GM20431 (cell line): Measurements from ENCODE around the gene TBX4.
"Not testable (repeated sequence)": the region's sequence is repeated elsewhere in the genome, so short reads cannot be mapped to it uniquely, and the experiment has no call there.

Experiments
- in situ Hi-C: fragments of 300-500 bp; cut with MseI, MboI; formaldehyde crosslinking; loops from one replicate; pipeline ENCODE4 v1.15.0; 2020; ENCODE audit warnings: low sequenced_read_pairs; ENCODE audit not compliant: unreplicated experiment

TBX4 gene

DNA sequence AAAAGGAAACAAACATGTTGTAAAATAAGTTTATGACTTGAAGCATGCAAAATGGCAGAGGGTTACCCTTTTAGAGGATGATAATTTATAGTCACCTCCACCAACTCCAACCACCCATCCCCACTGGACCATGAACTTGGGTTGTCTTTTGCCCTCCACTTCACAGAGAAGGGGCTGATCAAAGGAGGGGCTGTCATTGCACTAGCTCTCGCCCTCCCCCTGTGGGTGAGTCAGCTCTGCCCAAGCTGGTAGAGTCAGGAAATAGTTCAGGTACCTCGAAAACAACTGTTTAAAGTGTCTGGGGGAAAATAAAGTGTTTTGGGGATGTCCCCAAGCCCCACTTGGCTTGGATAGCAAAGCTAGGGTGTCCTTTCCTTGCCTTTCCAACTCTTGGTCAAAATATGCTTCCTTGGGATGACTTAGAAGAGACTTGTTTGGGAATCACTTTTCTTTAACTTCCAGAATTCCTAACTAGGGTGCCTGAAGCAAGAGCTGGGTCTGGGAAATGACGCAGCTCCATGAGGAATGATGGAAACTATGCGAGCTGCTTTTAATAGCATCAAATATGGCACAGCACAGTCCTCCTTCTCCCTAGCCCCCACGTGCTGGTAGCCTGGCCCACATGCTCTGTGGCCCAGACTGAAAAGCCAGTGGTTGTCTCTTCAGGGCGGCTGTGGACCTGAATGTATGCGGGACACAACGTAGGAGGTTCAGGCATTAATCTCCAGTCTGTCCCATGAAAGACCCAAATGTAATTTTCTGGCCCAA is 40.7 kb downstream of the TBX4 start:
- in situ Hi-C loops, result no loop called here

DNA sequence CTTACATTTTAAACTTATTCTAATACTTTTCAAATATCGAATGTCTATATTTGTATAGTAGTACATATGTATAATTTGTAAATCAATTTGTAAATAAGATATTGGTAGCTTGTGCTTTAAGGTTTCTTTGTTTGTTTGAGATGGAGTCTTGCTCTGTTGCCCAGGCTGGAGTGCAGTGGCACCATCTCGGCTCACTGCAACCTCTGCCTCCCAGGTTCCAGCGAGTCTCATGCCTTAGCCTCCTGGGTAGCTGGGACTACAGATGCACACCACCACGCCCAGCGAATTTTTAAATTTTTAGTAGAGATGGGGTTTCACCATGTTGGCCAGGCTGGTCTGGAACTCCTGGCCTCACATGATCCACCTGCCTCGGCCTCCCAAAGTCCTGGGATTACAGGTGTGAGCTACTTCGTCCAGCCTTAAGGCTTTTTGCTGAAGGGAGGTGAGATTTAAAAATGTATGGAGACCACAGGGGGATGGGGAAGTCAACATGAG is 41.7 kb downstream of the TBX4 start:
- in situ Hi-C loops, result not testable (repeated sequence)

DNA sequence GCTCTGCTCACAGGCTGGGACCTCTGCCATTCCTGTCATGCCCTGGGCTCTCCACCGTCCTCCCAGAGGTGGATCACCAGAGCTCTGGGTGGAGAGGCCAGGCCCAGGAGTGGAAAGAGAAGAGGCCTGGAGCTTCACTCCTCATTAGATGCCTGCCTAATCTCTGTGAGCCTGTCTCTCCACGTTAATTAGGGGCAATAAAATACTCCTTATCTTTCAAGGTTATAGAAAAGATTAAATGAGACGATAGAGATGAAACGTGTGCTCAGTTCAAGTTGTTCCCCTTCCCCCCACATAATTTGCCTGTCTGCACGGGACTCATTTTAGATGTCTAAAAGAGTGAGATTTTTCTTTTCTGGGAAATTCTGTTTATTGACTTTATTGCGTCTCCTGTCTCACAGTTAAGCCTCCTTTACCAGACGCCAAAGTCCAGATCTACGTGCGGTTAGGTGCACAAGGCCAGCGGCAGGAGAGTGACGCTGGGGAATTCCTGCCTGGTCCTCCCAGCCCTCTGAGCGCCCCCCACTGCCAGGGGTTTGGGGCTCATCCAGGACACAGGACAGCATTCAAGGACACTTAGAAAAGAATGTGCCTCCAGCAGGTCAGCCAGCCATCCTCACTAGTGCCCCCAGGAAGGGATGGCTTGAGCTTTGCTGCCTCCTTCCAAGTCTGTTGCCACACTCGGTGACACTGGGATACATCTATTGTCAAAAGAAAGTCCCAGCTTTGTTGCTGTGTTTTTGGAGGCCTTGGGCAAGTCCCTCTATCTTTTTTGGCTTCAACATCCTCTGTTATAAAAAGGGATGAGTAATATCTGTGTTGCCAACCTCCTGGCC is 42.3 kb downstream of the TBX4 start:
- in situ Hi-C loops, result no loop called here

DNA sequence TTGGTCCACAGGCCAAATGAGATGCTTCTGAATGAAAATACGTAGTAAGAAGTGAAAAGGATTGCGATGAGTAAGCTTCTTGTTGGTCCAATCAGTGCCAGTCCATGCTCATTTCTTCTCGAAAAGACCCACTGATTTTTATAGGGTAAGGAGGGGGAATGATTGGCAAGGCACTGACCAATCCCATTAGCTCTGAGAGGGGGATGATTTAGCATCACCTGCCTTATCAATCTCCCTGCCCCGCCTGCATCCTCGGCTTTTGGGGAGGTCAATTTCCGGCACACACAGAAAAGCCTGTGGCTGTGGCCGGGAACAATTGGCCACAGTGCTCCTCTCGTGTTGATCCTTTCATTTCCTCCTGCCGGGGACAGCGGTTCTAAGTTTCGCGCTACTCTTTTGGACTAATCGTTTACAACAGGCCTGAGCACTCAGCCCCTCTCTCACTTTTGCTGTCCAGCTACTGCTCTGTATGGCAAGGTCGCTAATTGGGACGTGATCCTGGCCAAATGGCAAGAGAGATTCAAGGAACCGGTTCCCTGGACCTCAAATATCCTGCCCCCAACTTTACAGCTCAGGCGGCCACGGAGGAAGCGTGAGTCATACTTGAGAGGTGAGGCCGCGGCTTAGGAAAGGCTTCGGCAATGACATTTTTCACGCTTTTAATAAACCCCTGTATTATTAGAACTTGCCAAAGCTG is 43.1 kb downstream of the TBX4 start:
- in situ Hi-C loops, result no loop called here

DNA sequence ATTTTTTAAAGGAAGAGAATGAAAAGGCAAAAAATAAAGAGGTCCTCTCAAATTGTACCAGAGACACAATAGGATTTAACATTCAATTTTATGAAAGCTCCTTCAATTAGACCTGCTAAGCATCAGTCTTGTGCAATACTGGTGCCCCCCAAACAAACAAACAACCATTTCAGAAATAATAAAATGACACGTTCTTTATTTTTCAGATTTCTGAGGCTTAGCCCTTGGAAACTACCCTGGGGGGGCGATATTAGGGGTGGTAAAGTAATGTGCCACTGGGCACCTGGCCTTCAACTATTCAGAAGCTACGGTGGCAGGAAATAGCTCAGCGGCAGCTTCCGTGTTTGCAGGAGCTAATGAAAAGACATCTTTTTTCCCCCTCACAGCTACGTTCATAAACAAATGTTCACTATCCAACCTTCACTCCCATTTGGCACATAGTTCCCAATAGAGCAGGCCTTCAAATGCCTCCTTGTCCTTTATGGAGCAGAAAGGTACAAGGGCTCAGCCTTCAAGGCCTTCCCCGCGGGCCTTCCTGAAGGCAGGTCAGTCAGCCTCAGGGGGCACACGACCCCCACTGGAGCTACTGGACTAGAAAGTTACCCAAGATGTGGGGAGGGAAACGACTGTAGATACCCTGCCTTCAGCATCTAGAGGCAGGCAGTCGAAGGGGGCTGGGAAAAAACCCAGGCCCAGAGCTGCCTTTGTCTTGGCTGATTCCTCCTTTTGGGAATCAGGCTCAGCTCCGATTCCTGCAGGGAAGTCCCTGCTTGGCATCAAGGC is 44.1 kb downstream of the TBX4 start:
- in situ Hi-C loops, result no loop called here

DNA sequence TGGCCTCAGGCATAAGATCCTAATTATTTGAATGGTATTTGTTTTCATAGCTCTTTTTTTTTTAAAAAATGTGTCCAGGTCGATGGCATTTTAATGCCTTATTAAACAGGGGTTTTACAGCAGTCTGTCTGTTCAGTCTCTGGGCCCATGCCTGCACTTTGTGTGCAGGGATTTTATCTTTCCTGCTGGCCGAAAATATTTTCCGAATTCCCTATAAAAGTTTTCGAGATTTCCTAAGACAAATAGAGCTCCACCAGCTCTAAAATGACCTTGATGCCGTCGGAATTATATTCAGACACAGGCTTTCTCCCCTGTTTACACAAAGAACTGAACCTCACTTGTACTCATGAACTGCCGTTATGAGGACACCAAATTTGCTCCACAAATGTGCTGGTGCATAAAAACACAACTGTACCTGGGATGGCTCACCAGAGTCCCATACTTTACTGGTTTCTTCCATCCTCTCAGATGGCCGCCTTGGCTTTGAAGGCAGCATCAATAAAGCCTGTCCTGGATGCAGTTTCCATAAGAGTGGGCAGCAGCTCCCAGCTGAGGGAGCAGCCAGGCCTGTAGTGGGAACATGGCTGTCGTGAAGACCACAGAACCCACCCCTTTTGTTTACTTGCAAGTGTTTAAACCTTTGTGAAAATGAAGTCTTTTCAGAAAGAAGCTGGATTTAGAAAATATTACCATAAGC is 44.9 kb downstream of the TBX4 start:
- in situ Hi-C loops, result no loop called here

DNA sequence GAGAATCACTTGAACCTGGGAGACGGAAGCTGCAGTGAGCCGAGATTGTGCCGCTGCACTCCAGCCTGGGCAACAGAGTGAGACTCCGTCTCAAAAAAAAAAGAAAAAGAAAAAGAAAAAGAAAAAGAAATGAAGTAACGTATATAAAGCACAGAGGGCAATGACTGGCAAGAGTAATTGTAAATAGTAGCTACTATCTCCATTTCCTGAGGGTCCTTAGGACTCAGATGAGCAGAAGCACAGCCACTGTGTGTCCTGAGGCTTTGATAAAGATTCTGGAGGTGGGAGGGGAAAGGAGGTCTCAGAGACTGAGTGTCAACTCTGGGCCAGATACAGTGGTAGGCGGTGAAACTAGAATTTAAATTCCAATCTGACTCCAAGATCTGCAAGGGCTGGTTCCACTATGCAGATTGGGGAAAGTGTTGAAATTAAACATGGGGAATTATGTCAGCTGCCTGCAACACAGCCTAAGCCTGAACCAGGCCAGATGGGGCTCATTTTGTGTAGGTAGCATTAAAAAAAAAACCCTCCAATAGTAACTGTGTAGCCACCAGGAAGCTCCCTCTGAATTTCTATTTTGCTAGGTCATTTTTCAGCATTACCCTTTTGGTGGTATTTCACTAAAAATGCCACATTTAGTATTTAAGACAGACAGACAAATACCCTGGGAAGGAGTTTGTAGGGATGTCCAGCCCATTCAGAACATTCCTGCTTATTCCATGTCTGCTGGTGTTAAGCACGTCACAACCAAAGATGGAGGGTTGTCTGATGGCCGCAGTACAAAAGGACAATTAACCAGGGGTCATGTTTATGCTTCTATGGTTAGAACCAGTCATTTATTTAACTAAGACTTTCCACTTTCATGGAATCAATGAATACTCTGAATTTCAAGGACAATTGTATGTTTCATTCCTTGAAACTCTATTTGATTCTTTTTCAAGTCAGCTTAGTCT is 46.1 kb downstream of the TBX4 start:
- in situ Hi-C loops, result no loop called here

DNA sequence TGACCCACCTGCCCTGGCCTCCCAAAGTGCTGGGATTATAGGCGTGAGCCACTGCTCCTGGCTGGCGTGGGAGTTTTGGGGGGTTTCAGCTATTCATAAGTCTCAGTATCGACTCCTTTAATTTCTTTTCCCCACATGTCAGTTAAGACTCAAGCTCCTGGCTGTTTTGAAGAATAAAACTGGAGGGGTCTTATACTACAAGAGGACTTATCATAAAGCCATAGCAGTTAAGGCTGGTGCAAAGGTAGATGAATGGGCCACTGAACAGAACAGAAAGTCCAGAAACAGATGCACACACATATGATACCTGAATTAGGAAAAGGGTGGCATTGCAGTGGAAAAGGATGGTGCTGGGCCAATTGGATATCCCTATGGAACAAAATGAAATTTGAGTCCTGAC is 47.4 kb downstream of the TBX4 start:
- in situ Hi-C loops, result no loop called here

DNA sequence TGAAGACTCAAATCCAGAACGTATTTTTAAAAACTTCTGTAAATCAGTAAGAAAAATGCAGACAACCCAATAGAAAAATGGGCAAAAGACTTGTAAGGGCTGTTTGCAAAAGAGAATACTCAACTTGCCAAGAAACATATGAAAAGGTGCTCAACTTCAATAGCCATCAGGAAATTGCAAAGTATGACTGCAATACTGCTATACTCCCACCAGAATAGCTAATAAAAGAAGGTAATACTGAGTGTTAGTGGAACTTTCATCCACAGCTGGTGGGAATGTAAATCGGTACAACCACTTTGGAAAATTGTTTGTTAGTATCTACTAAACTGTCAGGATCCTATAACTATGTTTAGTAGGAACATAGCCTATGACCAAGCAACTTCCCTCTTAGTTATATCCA is 48.1 kb downstream of the TBX4 start:
- in situ Hi-C loops, result no loop called here

DNA sequence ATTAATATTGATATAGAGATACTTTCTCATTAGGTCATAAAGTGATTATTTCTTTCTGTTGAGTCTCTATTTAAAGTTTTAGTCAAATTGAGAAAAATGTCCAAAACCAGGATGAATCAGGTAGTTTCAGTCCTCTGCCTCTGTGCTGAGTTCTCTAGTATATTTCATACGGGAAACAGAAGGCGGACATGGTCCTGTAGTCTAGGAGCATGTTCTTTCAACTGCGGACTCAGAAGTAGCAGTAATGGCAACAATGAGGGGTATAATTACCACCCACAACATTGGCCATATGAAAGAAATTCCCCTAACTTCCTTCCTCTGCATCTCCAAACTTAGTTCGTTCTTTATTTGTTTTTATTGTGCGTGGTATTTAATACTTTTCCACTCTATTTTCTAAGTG is 50.1 kb downstream of the TBX4 start:
- in situ Hi-C loops, result no loop called here

DNA sequence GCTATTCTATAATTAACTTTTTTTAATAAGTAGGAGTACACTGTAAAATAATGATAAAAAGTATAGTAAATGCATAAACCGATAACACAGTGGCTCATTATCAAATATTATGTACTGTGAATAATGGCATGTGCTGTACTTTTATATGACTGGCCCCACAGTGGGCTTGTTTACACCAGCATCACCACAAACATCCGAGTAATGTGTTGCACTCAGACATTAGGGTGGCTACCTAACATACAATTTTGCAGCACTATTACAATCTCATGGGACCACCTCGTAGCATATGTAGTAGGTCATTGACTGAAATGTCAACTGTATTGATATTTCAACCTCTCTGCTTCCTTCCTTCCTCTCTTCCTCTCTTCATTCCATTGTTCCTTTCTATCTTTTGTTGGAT is 51.7 kb downstream of the TBX4 start:
- in situ Hi-C loops, result no loop called here

DNA sequence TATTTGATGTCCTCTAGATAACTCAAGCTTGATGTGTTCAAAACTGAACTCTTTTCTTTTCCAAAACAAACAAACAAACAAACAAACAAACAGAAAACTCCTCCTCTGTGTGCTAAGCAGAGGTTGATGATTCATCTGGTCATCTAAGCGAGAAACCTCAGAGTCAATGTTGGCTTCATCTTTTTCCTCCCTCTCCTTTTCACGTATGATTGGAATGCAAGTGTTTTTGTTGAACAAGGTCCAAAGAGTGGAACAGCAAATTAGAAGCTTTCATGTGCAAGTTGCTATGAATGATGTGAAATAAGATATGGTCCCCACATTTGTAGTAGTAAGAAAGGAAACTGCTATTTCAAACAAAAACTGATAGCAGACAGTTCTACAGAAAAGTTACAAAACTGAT is 52.5 kb downstream of the TBX4 start:
- in situ Hi-C loops, result no loop called here

DNA sequence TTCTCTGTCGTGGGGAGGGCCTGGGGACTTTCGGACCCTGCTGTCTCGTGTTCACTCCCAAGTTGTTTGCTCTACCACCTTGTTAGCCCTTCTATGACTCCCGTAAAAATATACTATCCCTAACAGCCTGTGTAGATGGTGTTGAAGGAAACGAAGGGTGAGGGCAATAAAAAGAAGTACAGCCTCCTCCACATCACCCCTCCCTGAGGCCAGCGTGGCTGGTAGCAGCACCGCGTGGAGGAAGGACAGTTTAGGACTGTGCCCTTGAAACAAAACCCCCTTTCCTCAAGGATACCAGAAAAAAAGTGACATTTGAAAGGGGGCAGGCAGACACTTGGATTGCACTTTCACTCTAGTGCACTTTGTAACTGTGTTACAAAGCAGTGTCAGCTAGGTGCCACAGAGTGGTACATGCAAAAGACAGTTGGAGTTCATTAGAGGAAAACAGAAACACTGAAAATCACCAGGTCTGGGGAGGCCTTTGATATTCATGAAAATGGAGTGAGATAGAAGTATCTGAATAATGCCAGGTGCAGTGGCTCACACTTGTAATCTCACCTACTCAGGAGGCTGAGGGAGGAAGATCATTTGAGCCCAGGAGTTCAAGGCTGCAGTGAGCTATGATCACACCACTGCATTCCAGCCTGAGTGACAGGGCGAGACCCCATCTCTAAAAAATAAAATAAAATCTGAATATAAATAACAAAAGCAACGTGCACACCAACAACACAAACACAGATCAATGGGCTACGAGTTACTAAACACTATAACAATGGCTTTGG is 53.8 kb downstream of the TBX4 start:
- in situ Hi-C loops, result no loop called here

DNA sequence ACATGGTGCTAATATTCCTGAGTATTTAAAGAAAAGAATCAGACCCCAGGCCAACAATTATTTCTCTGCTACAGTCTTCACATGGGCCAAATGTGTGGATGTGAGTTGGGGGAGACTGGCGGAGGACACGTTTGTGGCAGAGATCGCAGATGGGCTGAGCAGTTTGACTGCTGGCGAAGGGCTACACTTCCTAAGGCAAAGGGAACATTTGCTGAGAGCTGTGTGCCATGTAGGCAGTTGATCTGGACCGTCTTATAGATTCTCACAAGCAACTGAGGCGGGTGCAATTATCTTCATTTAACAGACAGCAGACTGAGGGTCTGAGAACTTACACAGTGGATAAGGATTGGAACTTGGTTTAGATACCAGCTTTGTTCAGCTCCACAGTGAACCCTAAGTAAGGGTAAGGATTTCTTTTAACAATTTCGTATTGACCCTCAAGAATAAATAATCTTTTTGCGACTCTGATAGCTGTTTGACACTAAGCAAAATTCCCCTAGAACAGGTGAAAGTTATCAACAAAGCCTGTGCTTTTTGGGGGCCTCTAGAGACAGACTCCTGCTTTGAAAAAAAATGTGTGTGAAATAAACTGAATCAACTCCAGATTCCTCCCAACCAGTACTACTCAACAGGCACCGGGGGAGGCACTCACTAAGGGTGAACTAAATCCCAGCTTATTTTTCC is 55.3 kb downstream of the TBX4 start:
- in situ Hi-C loops, result no loop called here

DNA sequence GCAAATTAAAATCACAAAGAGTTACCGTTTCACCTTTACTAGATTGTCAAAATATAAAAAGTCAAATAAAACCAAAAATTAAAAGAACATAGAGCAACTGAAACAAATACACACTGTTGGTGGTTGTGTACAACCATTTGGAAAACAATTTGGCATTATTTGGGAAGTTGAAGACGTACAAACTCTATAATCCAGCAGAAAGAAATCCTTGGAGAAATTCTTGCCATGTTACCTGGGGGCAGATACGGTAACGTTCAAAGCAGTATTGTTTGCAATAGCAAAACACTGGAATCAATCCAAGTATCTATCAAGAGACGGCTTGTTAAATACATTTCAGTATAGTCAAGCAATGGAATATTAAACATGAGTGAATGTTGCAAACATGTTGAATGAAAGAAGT is 56.7 kb downstream of the TBX4 start:
- in situ Hi-C loops, result no loop called here

DNA sequence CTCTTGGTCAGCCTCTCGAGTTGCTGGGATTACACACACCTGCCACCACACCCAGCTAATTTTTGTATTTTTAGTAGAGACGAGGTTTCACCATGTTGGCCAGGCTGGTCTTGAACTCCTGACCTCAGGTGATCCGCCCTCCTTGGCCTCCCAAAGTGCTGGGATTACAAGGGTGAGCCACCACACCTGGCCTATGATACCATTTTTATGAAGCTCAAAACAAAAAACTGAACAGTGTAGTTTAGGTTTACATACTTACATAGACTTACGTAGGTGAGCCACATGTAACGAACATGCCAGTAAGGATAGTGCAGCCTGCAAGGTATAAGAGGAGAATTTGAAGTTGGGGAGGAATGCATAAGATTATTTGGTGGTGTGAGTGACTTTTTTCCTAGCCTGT is 57.2 kb downstream of the TBX4 start:
- in situ Hi-C loops, result not testable (repeated sequence)

DNA sequence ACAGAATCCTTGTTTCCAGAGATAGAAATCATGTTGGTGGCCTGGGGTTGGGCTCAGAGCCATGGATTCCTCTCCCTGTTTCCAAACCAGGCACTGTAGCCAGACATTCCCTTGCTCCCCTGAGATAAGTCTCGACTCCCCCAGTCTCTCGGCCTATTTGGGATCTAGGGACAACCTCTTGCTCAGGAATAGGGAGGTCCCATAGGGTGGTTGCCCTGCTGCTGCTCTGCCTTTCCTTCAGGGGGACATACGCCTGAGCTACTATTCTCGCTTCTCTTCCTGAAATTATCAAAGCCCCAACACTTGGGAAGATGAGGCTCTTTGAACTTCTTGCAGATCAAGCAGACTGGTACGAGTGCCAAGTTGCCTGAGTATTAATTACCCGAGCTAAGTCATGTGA is 58.0 kb downstream of the TBX4 start:
- in situ Hi-C loops, result no loop called here
